Skeletal muscle satellite cell (primary cell): ENCODE results near the gene ATP5ME. TPM values are rescaled to one million over a fixed set of nuclear protein-coding genes. Genes with fewer than 3 reads are reported as not detected.

Source experiments
- H3K27me3 ChIP-seq: 2 replicates; pipeline ENCODE4 v1.7.0; 2013; ENCODE audit warnings: low read length; ENCODE audit not compliant: control insufficient read depth, insufficient read depth
- H3K36me3 ChIP-seq: 2 replicates; pipeline ENCODE4 v1.7.0; 2013; ENCODE audit warnings: mild to moderate bottlenecking, control low read depth, low read length; ENCODE audit not compliant: insufficient read depth
- H3K4me1 ChIP-seq: 2 replicates; pipeline ENCODE4 v1.7.0; 2013; ENCODE audit warnings: low read length; ENCODE audit not compliant: control insufficient read depth, insufficient read depth
- H3K4me2 ChIP-seq: 2 replicates; pipeline ENCODE4 v1.7.0; 2013; ENCODE audit warnings: mild to moderate bottlenecking, low read length
- H3K4me3 ChIP-seq: 2 replicates; pipeline ENCODE4 v1.7.0; 2013; ENCODE audit warnings: low read length
- H3K9ac ChIP-seq: 2 replicates; pipeline ENCODE4 v1.7.0; 2013; ENCODE audit warnings: mild to moderate bottlenecking, low read depth, low read length, moderate library complexity
- H3K9me3 ChIP-seq: replicated peaks from 2 replicates; pipeline ENCODE4 v1.7.0; 2013; ENCODE audit warnings: mild to moderate bottlenecking, control low read depth, low read length
- total RNA-seq: library from RNA; depleted of rRNA; stranded (reverse); fragments of >200 nt; gene quantifications from 2 replicates; pipeline ENCODE4 v1.2.3, GENCODE V29; 2012; rRNA removed

ATP5ME gene
- 87.2 and 96.1 TPM in 2 replicates for total RNA-seq

DNA sequence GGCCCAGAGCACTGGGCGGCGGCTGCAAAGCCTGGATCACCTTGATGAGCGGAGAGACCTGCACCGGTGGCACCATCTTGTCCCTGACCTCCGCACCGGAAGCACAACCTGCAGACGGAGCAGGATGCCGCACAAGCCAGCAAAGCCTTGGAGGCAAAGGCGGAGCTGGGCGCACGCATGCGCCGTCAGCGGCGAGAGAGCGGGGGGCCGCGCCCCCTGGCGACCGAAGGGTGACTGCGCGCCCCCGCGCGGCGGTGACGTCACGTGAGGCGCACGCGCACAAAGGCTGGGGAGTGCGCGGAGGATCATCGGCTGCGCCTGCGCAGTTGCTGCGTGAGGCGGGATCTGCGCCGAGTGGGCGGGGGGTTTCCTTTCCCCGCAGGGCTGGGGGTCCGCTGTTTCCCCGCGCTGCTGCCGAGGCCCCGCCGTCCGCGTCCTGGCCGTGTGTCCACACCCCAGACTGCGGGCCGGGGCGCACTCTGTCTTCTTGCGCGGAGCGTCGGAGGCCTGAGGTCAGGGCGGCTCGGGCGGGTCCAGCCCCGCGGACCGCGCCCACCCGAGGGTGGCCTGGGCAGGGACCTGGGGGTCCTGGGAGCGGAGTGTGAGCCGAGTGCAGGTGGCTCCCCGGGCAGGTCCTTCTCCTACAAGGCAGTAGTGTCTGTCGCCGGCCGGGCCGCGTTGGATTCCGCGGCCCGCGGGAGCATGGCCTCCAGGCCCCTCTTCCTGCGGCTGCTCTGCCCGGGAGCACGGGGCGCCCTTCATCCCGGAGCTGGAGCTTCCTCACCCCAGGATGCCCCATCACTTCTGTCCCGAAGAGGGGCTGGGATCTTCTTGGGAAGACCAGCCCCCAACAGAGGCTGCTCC lies at the start of gene ATP5ME, which contains the start of gene MYL5:
ATP5ME (minus strand) TSS at position 105 of the 864 bp plus-strand sequence; CDS start at position 76, 29 bp downstream.
MYL5 (plus strand) TSS at position 371 of the 864 bp plus-strand sequence. CDS start 3,485 bp downstream, outside the sequence.
- Histone ChIP-seq H3K27me3 (no peaks in the 10 kb centered on the region), H3K36me3 (peaks cover 14% of the 10 kb centered on the region), H3K4me3 (peak within 1 kb of the TSS; percentile 96), H3K4me1 (peaks cover 36% of the 10 kb centered on the region), H3K9me3 (no peaks in the 10 kb centered on the region), H3K4me2 (peak within 1 kb of the TSS; percentile 100), H3K9ac (peak within 1 kb of the TSS; percentile 98)

DNA sequence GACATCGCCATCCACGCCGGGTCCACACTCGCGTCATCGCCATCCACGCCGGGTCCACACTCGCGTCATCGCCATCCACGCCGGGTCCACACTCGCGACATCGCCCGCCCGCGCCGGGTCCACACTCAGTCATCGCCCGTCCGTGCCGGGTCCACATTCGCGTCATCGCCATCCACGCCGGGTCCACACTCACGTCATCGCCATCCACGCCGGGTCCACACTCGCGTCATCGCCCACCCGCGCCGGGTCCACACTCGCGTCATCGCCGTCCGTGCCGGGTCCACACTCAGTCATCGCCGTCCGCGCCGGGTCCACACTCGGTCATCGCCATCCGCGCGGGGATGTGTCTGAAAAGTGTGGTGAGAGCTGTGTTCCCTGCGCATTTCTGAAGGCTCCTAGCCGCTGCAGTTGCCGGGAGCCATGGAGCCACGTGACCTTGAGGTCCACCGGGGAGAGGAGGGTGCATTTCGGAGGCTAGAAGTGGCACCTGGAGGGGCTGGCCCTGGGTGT lies 48.8 kb upstream of the ATP5ME start:
- H3K4me2 ChIP-seq, result peak overlapping the region; percentile 65
- no peak overlapping the region for H3K4me3 ChIP-seq
- peaks cover 6% of the 10 kb centered on the region for H3K36me3 ChIP-seq
- no peaks in the 10 kb centered on the region for H3K27me3 ChIP-seq
- peak overlapping the region; percentile 65 for H3K9ac ChIP-seq
- peaks cover 63% of the 10 kb centered on the region for H3K4me1 ChIP-seq
- no peaks in the 10 kb centered on the region for H3K9me3 ChIP-seq

GRCh38 chr4:722169-722725 lies 48.2 kb upstream of the ATP5ME start:
- peaks cover 6% of the 10 kb centered on the region for H3K36me3 ChIP-seq
- H3K9ac ChIP-seq, result no peak overlapping the region
- no peaks in the 10 kb centered on the region for H3K9me3 ChIP-seq
- peaks cover 57% of the 10 kb centered on the region for H3K4me1 ChIP-seq
- no peak overlapping the region for H3K4me3 ChIP-seq
- peak overlapping the region; percentile 73 for H3K4me2 ChIP-seq
- no peaks in the 10 kb centered on the region for H3K27me3 ChIP-seq

DNA sequence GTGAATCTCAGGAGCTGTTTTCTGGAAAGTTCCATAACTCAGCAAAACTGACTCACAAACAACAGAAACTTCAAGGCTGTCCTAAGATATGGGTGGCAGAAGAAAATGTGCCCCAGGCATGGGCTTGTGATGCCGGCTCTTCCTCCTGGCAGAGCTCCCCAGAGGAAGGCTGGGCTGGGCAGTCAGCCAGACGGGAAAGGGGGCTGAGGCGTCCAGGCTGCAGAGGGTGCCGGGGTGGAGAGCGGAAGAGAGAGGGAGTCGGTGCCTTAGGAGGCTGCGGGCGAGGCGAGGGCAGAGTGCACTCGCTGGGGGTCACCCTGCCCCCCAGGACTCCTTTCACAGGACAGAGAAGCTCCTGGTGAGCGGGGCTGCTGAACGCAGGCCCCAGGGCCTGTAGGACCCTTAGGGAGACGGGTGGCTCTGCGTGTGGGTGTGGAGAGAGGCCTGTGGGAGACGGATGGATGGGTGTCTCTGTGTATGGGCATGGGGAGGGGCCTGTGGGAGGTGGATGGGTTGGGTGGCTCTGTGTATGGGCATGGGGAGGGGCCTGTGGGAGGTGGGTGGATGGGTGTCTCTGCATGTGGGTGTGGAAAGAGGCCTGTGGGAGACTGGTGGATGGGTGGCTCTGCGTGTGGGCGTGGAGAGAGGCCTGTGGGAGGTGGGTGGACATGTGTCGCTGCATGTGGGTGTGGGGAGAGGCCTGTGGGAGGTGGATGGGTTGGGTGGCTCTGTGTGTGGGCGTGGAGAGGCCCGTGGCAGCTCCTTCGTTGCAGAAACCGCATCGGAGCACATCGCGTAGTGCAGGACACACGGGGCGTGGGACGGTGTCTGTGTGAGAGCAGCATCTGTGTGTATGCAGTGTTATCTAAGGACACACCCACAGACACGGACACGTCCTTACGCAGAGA lies 47.4 kb upstream of the ATP5ME start:
- Histone ChIP-seq H3K4me2 (peak overlapping the region; percentile 73), H3K9ac (peak overlapping the region; percentile 48)

GRCh38 chr4:720111-720860 lies 46.2 kb upstream of the ATP5ME start:
- H3K4me2 ChIP-seq, result peak overlapping the region; percentile 73
- peaks cover 39% of the 10 kb centered on the region for H3K4me1 ChIP-seq
- no peaks in the 10 kb centered on the region for H3K27me3 ChIP-seq
- peaks cover 6% of the 10 kb centered on the region for H3K36me3 ChIP-seq
- H3K9me3 ChIP-seq, result no peaks in the 10 kb centered on the region
- H3K4me3 ChIP-seq, result no peak overlapping the region
- peak overlapping the region; percentile 48 for H3K9ac ChIP-seq

More for the DNA sequence above, 47.4 kb upstream of the ATP5ME start:
- Histone ChIP-seq H3K36me3 (peaks cover 6% of the 10 kb centered on the region), H3K27me3 (no peaks in the 10 kb centered on the region), H3K9me3 (no peaks in the 10 kb centered on the region), H3K4me1 (peaks cover 50% of the 10 kb centered on the region), H3K4me3 (peak overlapping the region; percentile 48)

DNA sequence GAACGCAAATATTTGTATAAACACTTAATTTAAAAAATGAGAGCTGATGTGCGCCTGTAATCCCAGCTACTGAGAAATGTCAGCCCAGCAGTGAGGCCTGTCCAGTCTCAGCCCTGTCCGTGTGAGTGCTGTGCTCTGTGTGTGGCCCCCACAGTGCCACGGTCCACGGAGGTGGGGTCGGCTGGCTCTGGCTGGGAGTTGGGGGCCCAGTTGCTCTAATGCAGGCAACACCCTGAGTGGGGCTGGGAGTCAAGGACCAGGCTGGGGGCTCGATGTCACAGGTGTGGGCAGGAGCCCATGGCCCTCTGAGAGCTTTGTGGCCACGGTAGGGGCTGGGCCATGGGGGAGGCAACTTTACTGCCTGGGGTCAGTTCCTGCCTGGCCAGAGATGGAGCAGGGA lies 44.4 kb upstream of the ATP5ME start:
- peaks cover 15% of the 10 kb centered on the region for H3K36me3 ChIP-seq
- H3K4me3 ChIP-seq, result no peak overlapping the region
- no peak overlapping the region for H3K4me2 ChIP-seq
- peaks cover 29% of the 10 kb centered on the region for H3K4me1 ChIP-seq
- no peaks in the 10 kb centered on the region for H3K9me3 ChIP-seq
- H3K9ac ChIP-seq, result no peak overlapping the region
- H3K27me3 ChIP-seq, result no peaks in the 10 kb centered on the region

GRCh38 chr4:717601-718320 lies 43.7 kb upstream of the ATP5ME start:
- H3K9ac ChIP-seq, result no peak overlapping the region
- no peak overlapping the region for H3K4me2 ChIP-seq
- peaks cover 24% of the 10 kb centered on the region for H3K4me1 ChIP-seq
- H3K27me3 ChIP-seq, result no peaks in the 10 kb centered on the region
- peaks cover 10% of the 10 kb centered on the region for H3K36me3 ChIP-seq
- H3K9me3 ChIP-seq, result no peaks in the 10 kb centered on the region
- no peak overlapping the region for H3K4me3 ChIP-seq

DNA sequence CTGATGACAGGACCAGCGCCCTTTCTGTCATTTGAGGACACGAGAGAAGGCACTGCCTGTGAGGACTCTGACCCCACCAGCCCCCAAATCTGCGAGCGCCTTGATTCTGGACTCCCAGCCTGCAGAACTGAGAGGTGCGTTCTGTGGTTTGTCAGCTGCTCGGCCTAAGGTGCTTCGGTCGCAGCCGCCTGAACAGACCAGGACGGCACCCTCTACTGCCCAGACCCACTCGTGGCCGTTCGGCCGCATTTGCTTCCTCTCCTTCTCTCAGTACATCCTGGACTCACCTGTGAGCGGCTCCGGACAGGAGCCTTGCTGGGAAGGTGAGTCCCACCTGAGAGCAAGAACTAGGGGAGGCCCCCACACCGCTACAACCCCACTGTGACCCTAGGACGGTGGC lies 40.0 kb upstream of the ATP5ME start:
- Histone ChIP-seq H3K4me3 (no peak overlapping the region), H3K4me1 (peaks cover 9% of the 10 kb centered on the region), H3K4me2 (no peak overlapping the region), H3K36me3 (peaks cover 10% of the 10 kb centered on the region), H3K9ac (no peak overlapping the region), H3K9me3 (no peaks in the 10 kb centered on the region), H3K27me3 (no peaks in the 10 kb centered on the region)

GRCh38 chr4:712916-713632 lies 39.0 kb upstream of the ATP5ME start:
- Histone ChIP-seq H3K36me3 (peaks cover 10% of the 10 kb centered on the region), H3K4me2 (no peak overlapping the region), H3K9ac (no peak overlapping the region), H3K27me3 (no peaks in the 10 kb centered on the region), H3K9me3 (no peaks in the 10 kb centered on the region), H3K4me1 (peaks cover 16% of the 10 kb centered on the region), H3K4me3 (no peak overlapping the region)

DNA sequence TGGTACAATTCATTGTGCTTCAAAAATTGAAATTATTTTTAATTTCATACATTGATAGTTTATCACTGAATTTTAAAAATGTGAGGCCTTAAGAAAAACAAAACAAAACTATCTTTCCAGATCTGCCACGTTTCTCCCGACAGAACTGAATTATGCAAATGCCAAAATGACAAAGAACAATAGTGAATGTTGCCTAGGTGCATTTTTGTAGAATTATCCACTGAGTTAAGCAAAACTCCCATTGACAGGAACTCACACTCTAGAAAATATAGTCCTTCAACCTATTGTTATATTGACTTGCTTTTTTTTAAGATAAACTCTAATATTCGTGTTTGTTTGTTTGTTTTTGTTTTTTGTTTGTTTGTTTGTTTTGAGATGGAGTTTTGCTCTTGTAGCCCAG lies 38.0 kb upstream of the ATP5ME start:
- Histone ChIP-seq H3K4me3 (no peak overlapping the region), H3K9ac (no peak overlapping the region), H3K36me3 (peaks cover 10% of the 10 kb centered on the region), H3K4me1 (peaks cover 21% of the 10 kb centered on the region), H3K4me2 (no peak overlapping the region), H3K27me3 (no peaks in the 10 kb centered on the region), H3K9me3 (no peaks in the 10 kb centered on the region)
